MM.1S (cell line): ENCODE measurements around the gene FBXL20.
"Not testable (repeated sequence)": the region's sequence is repeated elsewhere in the genome, so short reads cannot be mapped to it uniquely, and the experiment has no call there.

Source experiments
- DNase-seq: peaks from one replicate; pipeline ENCODE4 v3.0.0-alpha.2; 2015
- H2AFZ ChIP-seq: fragments of 300-600 bp; sonication (generic); 2 replicates; pipeline ENCODE4 v1.6.0; 2016; ENCODE audit warnings: antibody characterized with exemption, low read length
- H3F3A ChIP-seq: fragments of 300-600 bp; sonication (generic); 2 replicates; pipeline ENCODE4 v1.6.1; 2016; ENCODE audit warnings: mild to moderate bottlenecking, antibody characterized with exemption, low read length, moderate library complexity, mixed read lengths; ENCODE audit not compliant: insufficient read depth
- H3K27ac ChIP-seq: fragments of 300-600 bp; sonication (generic); 2 replicates; pipeline ENCODE4 v1.5.1; 2016; ENCODE audit warnings: mild to moderate bottlenecking, low read length
- H3K27me3 ChIP-seq: fragments of 300-600 bp; sonication (generic); replicated peaks from 2 replicates; pipeline ENCODE4 v1.6.0; 2016; ENCODE audit warnings: low read length; ENCODE audit not compliant: insufficient read depth
- H3K36me3 ChIP-seq: fragments of 300-600 bp; sonication (generic); replicated peaks from 2 replicates; pipeline ENCODE4 v1.6.1; 2016; ENCODE audit warnings: mild to moderate bottlenecking, low read length, mixed read lengths; ENCODE audit not compliant: insufficient read depth
- H3K4me1 ChIP-seq: fragments of 300-600 bp; sonication (generic); 2 replicates; pipeline ENCODE4 v1.6.1; 2016; ENCODE audit warnings: low read length, mixed read lengths
- H3K4me2 ChIP-seq: fragments of 300-600 bp; sonication (generic); 2 replicates; pipeline ENCODE4 v1.6.0; 2016; ENCODE audit warnings: low read depth, low read length
- H3K4me3 ChIP-seq: fragments of 300-600 bp; sonication (generic); 2 replicates; pipeline ENCODE4 v1.5.1; 2016; ENCODE audit warnings: low read length, mixed read lengths
- H3K79me2 ChIP-seq: fragments of 300-600 bp; sonication (generic); 2 replicates; pipeline ENCODE4 v1.6.1; 2016; ENCODE audit warnings: mixed run types, low read length, mixed read lengths
- H3K9ac ChIP-seq: fragments of 300-600 bp; sonication (generic); 2 replicates; pipeline ENCODE4 v1.6.1; 2016; ENCODE audit warnings: low read length, mixed read lengths
- H3K9me2 ChIP-seq: fragments of 300-600 bp; sonication (generic); replicated peaks from 2 replicates; pipeline ENCODE4 v1.6.1; 2016; ENCODE audit warnings: mild to moderate bottlenecking, low read length, mixed read lengths; ENCODE audit not compliant: insufficient read depth
- H3K9me3 ChIP-seq: fragments of 300-600 bp; sonication (generic); replicated peaks from 2 replicates; pipeline ENCODE4 v1.6.1; 2016; ENCODE audit warnings: mild to moderate bottlenecking, low read length, mixed read lengths; ENCODE audit not compliant: insufficient read depth
- H4K20me1 ChIP-seq: fragments of 300-600 bp; sonication (generic); 2 replicates; pipeline ENCODE4 v1.6.1; 2016; ENCODE audit warnings: mild to moderate bottlenecking, low read length, moderate library complexity, mixed read lengths; ENCODE audit not compliant: insufficient read depth
- EZH2 ChIP-seq: fragments of 300-600 bp; sonication (generic); optimal IDR thresholded peaks from 2 replicates; pipeline ENCODE3; 2017; ENCODE audit warnings: low read depth, mild to moderate bottlenecking, antibody characterized with exemption, low read length, mixed read lengths
- EZH2phosphoT487 ChIP-seq: fragments of 300-600 bp; sonication (generic); IDR thresholded peaks from 2 replicates; pipeline ENCODE4 v1.6.1; 2018; ENCODE audit warnings: antibody characterized with exemption, low read length
- TF ChIP-seq, protein P1 (sequence below): fragments of 300-600 bp; sonication (generic); IDR thresholded peaks from 2 replicates; pipeline ENCODE4 v1.5.1; 2016; ENCODE audit warnings: antibody characterized with exemption, low read length, mixed read lengths

FBXL20 gene

DNA sequence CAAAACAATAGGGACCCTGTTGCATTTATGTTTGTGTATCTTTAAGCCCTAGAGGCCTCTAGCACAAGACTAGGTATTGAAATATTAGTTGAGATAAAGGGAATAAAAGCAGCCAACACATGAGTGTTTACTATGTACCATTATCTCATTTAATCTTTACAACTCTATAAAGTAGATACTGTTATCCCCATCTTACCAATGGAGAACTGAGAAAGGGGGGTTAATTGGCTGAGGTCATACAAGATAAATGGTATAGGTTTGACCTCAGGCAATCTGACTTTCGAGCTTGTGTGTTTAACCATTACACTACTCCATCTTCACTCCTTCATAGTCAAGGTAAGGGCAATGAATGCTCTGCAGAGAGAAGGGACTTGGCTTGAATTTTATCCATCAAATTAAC, 149.4 kb downstream of the FBXL20 start:
- TF ChIP-seq EZH2 (no peak), EZH2phosphoT487 (no peak)
- TF ChIP-seq, protein P1, sequence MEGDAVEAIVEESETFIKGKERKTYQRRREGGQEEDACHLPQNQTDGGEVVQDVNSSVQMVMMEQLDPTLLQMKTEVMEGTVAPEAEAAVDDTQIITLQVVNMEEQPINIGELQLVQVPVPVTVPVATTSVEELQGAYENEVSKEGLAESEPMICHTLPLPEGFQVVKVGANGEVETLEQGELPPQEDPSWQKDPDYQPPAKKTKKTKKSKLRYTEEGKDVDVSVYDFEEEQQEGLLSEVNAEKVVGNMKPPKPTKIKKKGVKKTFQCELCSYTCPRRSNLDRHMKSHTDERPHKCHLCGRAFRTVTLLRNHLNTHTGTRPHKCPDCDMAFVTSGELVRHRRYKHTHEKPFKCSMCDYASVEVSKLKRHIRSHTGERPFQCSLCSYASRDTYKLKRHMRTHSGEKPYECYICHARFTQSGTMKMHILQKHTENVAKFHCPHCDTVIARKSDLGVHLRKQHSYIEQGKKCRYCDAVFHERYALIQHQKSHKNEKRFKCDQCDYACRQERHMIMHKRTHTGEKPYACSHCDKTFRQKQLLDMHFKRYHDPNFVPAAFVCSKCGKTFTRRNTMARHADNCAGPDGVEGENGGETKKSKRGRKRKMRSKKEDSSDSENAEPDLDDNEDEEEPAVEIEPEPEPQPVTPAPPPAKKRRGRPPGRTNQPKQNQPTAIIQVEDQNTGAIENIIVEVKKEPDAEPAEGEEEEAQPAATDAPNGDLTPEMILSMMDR: no peak
- H3K9ac ChIP-seq: no peak overlapping the region
- no peak overlapping the region for H3K27ac ChIP-seq
- H3K79me2 ChIP-seq: no peaks in the 10 kb centered on the region
- H3K36me3 ChIP-seq: no peaks in the 10 kb centered on the region
- H3K4me1 ChIP-seq: no peaks in the 10 kb centered on the region
- H2AFZ ChIP-seq: no peak overlapping the region
- no peak overlapping the region for H3K4me2 ChIP-seq
- H4K20me1 ChIP-seq: no peaks in the 10 kb centered on the region
- no peaks in the 10 kb centered on the region for H3K9me2 ChIP-seq
- no peaks in the 10 kb centered on the region for H3K27me3 ChIP-seq
- no peaks in the 10 kb centered on the region for H3K9me3 ChIP-seq
- no peak for DNase-seq
- no peaks in the 10 kb centered on the region for H3F3A ChIP-seq
- H3K4me3 ChIP-seq: no peak overlapping the region

DNA sequence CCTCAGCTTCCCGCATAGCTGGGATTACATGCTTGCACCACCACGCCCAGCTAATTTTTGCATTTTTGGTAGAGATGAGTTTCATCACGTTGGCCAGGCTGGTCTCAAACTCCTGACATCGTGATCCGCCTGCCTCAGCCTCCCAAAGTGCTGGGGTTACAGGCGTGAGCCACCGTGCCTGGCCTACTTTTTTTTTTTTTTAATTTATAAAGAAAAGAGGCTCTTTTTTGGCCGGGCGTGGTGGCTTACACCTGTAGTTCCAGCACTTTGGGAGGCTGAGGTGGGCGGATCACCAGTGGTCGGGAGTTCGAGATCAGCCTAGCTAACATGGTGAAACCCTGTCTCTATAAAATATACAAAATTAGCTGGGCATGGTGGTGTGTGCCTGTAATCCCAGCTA, 151.3 kb downstream of the FBXL20 start:
- H3K4me3 ChIP-seq, H2AFZ ChIP-seq: not testable (repeated sequence)

DNA sequence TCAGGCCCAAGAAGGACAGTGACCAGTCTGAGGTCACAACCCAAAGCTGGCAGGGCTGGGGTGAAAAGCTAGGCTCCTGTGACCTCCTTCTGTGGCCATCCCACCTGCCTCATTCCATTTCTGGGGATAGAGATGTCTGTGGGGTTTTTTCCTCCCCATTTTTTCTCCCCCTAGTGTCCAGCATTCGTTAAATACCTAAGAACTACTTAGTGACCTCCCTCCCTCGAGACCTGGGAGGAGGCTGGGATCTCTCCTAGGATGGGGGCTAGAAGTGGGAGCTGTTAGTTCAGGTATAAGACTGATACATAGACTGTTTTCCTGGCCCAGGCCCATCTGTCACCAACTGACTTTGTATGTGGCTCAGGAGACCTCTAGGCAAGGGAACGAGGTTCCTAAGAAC, 155.2 kb downstream of the FBXL20 start:
- Histone ChIP-seq H4K20me1 (no peaks in the 10 kb centered on the region), H2AFZ (no peak overlapping the region), H3K27ac (no peak overlapping the region), H3K4me1 (no peaks in the 10 kb centered on the region), H3K36me3 (no peaks in the 10 kb centered on the region), H3K4me3 (no peak overlapping the region), H3K79me2 (no peaks in the 10 kb centered on the region), H3K27me3 (no peaks in the 10 kb centered on the region), H3F3A (no peaks in the 10 kb centered on the region), H3K4me2 (no peak overlapping the region), H3K9me2 (no peaks in the 10 kb centered on the region), H3K9me3 (no peaks in the 10 kb centered on the region), H3K9ac (no peak overlapping the region)
- no peak for DNase-seq
- TF ChIP-seq EZH2phosphoT487 (no peak), EZH2 (no peak)
- TF ChIP-seq, protein P1: no peak

More for the DNA sequence above, 151.3 kb downstream of the FBXL20 start:
- not testable (repeated sequence) for H3K79me2 ChIP-seq, H4K20me1 ChIP-seq, H3F3A ChIP-seq, H3K4me2 ChIP-seq, DNase-seq, H3K27me3 ChIP-seq, H3K9ac ChIP-seq, H3K4me1 ChIP-seq, H3K9me3 ChIP-seq, H3K27ac ChIP-seq, H3K9me2 ChIP-seq, H3K36me3 ChIP-seq

DNA sequence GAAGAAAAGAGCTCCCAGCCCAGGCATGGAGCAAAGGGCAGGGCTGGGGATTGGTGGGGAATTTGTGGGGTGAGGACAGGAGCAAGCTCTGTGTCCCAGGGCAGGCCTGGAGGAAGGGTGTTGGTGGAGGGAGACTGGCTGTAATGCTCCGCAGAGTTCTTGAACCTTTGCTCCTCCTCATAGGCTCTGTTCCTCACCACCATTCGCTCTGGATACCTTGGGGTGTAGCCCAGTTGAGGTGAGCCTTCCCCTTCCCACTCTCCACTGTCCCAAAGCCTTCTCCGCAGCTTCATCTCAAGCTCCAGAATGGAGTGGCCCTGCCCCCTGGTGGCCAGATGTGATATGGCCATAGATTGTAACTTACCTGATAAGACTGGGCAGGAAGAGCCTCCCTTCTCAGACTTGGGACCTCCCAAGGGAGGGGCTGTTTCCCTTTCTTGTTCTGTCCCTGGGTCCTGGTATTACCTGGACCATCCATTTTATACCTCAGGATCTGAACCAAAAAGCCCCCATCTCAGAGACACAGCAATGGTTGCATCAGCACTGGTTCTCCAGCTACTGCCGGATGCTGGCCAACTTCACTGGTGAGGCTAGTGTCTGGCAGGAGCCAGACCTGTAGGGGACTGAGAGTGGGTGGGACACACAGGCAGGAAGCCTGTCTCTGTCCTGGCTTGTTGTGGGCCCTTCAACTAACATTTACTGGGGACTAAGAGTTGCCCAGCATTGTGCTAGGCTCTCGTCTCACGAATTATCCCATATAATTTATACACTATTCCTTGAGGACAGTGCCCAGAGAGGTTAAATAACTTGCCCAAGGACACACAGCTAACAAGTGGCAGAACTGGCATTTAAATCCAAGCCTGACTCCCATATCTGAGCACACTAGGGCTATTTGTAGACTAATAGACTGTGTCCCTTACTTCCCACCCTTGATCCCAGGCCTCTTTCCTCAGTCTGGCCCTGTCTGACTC, 156.5 kb downstream of the FBXL20 start:
- Histone ChIP-seq H3K27ac (no peak overlapping the region), H3K9ac (no peak overlapping the region), H3K9me3 (no peaks in the 10 kb centered on the region), H3K36me3 (no peaks in the 10 kb centered on the region), H3K4me2 (no peak overlapping the region), H3K27me3 (no peaks in the 10 kb centered on the region), H3F3A (no peaks in the 10 kb centered on the region), H3K79me2 (no peaks in the 10 kb centered on the region), H3K4me1 (0 out of 2 replicates have a peak, but pooled peaks cover 1% of the 10 kb centered on the region), H4K20me1 (no peaks in the 10 kb centered on the region), H2AFZ (no peak overlapping the region), H3K4me3 (no peak overlapping the region), H3K9me2 (no peaks in the 10 kb centered on the region)
- peak; percentile 74 for DNase-seq
- TF ChIP-seq, protein P1: peak; percentile 96
- TF ChIP-seq EZH2: no peak
